IPS DF 4.7 (cell line): ENCODE results near the gene EIF3A.
"Not testable (repeated sequence)": the region's sequence is repeated elsewhere in the genome, so short reads cannot be mapped to it uniquely, and the experiment has no call there.

ENCODE experiments used
- DNase-seq: peaks from one replicate; pipeline ENCODE4 v3.0.0-alpha.2; 2013; ENCODE audit warnings: low spot score; ENCODE audit errors: extremely low read depth

EIF3A gene

DNA sequence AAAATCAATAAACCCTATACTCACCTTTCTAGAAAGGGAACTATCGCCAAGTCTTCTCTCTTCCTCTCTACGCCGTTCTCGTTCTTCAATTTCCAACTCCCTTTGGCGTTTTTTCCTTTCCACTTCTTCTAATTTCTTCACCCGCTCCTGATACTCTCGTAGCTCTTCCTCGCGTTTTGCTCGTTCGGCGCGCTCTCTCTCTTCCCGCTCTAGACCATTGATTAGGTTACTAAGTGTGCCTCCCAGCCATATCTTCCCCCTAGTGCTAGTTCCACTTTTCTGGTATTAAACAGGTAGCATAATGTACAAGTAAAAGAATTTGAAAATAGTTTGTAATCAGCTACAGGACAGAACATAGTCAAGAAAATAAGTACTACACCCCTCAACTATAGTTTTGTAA, 30.8 kb downstream of the EIF3A start:
- DNase-seq: no peak

DNA sequence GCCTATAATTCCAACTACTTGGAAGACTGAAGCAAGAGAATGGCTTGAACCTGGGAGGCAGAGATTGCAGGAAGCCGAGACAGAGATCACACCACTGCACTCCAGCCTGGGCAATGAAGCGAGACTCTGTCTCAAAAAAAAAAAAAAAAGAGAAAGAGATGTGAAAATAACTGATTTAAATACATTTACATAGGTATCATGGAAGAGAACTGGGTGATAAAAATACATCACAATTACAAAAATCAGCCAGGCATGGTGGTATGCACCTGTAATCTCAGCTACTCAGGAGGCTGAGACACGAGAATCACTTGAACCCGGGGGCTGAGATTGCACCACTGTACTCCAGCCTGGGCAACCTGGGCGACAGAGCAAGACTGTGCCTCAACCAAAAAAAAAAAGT, 31.3 kb downstream of the EIF3A start:
- no peak for DNase-seq

DNA sequence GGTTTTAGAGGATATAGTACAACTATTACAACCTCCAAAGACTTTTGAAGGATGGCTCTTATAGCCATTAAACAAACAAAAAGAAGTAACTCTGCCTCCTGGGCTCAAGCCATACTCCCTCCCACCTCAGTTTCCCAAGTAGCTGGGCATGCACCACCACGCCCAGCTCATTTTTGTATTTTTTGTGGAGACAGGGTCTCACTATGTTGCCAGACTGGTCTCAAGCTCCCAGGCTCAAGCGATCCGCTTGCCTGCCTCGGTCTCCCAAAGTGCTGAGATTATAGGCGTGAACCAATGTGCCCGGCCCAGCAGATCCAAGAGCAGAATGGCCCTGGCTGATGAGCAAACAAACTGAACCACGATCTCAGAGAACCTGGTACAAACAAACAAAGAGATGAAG, 35.1 kb downstream of the EIF3A start:
- DNase-seq: no peak

DNA sequence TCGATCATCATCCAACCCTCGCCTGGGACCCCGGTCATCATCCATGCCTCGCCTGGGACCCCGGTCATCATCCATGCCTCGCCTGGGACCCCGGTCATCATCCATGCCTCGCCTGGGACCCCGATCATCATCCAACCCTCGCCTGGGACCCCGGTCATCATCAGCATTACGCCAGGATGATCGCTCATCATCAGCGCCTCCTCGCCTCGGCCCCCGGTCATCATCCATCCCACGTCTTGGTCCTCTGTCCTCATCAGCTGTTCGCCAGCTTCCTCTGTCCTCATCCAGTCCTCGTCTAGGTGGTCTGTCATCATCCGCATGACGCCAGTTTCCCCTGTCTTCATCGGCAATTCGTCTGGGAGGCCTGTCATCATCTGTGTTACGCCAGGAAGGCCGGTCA, 38.4 kb downstream of the EIF3A start:
- no peak for DNase-seq

DNA sequence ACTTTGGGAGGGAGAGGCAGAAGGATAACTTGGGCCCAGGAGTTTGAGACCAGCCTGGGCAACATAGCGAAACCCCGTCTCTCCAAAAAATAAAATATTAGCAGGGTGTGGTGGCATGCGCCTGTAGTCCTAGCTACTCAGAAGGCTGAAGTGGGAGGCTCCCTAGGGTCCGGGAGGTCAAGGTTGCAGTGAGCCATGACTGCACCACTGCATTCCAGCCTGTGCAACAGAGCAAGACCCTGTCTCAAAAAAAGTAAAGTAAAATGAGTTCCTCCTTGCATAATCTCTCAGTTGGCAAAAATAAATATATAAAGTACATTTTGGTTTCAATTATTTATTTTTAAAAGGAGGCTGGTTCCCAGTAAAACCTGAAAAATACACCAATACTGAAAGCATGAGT, 39.3 kb downstream of the EIF3A start:
- DNase-seq: no peak

DNA sequence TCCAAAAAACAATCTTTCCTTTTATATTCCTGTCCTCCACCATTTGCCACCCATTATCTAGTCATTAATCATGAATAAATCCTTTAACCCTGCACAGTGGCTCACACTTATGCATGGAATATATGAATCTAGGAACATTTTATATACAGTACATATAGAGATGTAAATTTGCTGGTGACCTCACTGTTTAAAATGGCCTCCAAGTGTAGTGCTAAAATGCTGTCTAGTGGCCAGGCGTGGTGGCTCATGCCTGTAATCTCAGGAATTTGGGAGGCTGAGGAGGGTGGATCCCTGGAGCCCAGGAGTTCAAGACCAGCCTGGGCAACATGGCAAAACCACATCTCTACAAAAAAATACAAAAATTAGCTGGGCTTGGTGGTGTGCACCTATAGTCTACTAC, 41.5 kb downstream of the EIF3A start:
- DNase-seq: no peak

DNA sequence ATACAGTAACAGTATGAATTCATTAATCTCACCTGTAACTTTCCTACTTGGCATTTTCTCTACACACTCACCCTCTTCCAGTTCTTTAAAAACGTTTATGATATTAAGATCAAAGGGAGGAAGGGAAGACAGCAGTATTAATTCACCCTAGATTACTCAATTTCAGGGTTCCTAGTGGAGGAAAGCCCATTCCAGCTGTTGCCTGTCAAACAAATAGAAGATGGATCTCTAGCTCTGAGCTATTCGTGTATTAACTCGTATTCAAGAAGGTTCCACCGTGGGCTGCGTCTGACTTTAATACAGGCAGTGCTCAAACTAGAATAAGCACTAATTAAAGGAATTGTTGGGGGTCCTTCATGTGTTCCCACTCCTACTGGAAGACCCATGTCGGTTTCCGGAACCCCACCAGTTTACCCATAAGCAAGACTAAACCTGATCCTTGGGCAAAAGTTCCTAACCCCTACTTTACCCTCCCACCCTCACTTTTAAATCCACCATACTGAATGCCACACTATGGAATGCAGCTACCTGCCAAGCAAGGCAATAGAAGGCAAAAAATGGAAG, 49.0 kb downstream of the EIF3A start:
- no peak for DNase-seq

DNA sequence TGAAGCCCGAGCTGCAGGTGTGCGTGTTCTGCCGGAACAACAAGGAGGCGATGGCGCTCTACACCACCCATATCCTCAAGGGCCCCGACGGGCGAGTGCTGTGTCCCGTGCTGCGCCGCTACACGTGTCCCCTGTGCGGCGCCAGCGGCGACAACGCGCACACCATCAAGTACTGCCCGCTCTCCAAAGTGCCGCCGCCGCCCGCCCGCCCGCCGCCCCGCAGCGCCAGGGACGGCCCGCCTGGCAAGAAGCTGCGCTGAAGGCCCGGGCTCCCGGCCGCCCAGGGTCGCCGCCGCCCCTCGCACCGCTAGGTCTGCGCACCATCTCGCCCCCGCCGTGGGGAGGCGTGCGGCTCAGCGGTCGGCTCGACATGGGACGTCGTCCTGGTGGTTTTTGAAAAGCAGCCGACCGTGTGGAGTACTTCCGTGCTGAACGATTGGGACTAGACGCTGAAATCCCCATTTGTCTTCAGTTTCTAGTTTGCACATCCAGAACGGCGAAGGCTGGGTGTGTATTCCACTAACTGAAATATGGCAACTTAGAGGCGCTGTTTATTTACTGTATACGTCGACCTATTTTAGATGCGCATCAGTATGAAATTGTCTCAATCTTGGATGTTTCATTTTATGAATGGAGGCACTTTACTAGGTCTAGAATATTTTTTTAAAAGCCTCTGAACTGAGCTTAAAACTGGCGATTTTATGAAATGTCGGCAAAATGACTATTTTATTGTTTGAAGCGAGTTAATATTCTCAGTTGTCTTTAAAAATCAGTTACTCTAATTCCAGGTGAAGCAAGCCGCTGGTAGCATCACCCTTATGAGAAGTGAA, 50.0 kb downstream of the EIF3A start:
- DNase-seq: no peak

DNA sequence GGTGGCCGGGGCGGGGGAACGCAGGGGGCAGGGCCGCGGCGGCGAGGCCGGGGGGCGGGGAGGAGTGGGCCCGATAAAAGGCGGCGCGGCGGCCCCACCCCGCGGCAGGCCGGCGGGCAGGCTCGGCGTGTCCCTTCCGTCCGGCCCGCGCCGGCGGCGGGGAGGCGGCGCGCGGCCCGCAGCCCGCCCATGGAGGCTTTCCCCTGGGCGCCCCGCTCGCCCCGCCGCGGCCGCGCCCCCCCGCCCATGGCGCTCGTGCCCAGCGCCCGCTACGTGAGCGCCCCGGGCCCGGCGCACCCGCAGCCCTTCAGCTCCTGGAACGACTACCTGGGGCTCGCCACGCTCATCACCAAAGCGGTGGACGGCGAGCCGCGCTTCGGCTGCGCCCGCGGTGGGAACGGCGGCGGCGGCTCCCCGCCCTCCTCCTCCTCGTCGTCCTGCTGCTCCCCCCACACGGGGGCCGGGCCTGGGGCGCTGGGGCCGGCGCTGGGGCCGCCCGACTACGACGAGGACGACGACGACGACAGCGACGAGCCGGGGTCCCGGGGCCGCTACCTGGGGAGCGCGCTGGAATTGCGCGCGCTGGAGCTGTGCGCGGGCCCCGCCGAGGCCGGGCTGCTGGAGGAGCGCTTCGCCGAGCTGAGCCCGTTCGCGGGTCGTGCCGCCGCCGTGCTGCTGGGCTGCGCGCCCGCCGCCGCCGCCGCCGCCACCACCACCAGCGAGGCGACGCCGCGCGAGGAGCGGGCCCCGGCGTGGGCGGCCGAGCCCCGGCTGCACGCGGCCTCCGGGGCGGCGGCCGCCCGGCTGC, 50.8 kb downstream of the EIF3A start, which contains the start of gene NANOS1:
Gene NANOS1 (plus strand): TSS at position 102 of the 808 bp plus-strand sequence. CDS start 88 bp downstream, at position 190.
- no peak for DNase-seq

DNA sequence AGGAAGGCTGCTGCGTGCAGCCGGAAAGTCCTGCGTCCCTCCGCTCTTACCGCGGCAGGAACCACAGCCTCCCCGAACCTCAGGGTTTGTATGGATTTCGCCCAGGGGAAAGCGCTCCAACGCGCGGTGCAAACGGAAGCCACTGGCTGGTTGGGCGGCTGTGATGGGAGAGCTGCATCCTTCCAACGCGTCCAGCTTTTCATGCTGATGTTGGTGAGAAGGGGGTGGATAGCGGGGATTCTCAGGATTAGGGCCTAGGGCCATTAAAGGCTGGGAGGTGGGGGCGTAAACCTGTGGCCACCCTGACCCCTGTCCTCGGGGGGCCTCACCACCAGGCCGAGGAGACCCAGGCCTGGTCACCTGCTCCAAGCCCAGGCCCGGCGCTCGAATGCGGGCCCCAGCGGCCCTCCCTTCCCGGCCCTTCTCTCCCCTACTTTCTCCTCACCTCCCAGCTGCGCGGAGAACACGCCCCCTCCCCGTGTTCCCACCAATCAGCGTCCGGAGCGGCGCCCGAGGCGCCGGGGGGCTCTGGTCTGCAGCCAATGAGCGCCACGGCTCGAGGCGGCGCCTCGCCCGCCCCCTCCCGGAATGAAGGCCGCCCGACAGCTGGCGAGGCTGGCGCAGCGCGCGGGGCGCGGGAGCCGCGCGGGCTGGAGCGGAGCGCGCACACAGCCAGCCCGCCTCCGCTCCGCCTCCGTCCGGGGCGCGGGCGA, 51.6 kb downstream of the EIF3A start:
- no peak for DNase-seq

DNA sequence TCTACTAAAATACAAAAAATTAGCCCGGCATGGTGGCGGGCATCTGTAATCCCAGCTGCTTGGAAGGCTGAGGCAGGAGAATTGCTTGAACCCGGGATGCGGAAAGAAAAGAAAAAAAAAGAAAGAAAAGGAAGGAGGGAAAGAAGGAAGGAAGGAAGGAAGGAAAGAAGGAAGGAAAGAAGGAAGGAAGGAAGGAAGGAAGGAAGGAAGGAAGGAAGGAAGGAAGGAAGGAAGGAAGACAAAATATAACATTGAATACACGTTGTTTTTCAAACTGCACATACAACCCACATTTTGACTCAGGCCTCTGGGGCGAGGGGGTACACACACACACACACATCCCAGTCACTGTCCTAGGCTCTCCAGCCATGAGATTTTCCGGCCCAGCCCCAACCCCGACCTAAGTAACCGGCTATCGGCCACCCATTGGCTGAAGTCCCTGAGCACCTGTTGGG, 52.1 kb downstream of the EIF3A start:
- DNase-seq: not testable (repeated sequence)

DNA sequence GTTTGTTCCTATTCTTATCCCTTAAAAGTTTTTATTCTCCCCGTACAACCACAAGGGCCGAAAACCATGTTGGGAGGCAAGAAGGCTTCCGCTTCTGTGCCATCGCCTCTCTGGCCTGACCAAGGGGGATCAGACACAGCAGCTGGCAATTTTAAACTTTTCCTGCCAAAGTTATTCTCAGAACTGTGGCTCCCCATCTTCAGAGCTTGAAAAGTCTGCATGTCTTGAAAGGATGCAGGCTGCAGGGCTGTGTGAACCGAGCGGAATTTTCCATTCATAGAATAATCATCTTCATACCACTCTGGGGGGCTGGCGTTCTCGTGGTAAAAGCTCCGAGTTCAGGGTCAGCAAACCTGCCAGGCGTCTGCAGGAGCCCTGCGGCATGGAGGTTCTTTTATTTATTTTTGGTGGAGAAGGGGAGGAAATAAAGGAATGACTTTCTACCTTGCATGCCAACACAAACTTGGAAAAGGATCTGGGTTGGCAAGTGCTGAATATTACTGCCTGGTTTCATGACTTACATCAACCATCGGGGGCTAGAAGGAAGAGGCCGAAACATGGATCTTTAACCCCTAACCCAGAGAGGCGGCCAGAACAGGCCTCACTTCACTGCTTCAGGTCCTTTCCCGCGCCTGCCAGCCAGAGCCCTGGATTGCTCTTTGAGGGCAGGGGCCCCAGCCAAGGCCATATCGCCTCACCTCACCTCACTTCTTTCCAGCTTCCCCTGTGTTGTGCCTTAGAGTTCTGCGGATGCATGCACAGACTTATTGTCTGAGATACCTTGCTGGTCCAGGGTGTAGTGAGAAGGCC, 54.1 kb downstream of the EIF3A start:
- DNase-seq: no peak

DNA sequence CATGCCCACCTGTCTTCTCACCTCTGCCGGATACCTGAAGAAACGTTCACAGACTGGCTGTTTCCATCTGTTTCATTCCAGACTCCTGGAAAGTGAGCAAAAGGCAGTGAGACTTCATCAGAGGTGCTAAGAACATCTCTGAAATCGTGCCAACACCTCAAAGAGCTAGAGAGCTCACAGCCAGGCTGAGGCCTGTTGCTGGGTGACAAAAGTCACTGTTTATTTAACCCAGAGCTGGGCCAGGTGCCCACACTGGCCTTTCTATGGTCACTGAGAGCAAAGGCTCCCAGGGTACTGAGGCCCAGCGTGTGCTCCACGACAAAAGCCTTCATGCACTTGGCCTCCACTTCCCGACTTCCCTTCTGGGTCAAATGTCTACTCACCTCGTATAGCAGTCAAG, 54.8 kb downstream of the EIF3A start:
- no peak for DNase-seq

DNA sequence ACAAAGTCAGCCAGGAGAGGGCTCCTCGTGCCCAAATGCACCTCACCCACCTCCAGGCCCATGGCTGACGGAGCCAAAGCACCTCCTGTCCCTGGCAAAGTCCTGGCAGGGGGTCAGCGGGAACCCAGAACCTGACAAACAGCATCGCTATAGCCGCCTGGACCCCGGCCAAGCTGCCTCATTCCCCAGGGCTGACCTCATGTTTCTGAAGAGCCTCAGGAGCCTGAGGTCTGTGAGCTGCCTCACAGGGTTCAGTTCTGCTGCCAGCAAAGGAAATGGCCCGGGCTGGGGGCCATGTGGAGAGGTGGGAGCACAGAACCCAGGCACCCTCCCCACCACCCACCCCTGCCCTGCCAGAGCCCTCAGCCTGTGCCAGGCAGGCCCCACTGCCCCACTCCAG, 55.3 kb downstream of the EIF3A start:
- no peak for DNase-seq

DNA sequence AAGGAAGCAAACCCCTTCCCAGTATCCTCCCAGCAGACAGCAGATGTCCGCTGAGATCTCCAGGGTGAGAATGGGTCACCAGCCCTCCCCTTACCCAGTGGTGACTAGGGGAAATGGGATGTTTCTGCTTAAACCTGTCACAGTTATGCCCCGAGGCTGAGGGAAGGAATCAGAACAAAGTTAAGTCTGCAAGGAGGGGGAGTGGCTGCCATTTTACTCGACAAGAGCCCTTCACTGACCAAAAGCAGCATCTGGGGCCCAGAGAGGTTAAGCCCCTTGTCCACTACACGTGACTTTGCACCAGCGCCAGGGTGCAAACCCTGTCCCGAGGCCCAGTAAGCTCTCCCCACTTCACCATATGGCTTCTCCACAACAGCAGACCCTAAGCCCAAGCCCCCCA, 55.7 kb downstream of the EIF3A start:
- DNase-seq: no peak

DNA sequence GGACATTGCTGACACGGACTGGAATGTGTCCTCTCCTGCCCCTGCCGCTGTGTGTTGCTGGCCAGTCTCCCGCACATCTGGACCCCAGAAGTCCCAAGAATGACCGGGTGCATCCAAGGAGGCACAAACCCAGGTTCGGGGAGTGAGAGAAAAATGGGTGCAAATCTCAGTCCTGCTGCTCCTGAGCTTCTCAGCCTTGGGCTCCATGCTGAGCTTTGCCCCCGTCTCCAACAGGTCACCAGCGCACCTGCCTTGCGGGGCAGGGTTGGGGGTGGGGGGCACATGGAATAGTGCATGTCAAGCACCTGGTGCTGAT, 57.1 kb downstream of the EIF3A start:
- DNase-seq: no peak

DNA sequence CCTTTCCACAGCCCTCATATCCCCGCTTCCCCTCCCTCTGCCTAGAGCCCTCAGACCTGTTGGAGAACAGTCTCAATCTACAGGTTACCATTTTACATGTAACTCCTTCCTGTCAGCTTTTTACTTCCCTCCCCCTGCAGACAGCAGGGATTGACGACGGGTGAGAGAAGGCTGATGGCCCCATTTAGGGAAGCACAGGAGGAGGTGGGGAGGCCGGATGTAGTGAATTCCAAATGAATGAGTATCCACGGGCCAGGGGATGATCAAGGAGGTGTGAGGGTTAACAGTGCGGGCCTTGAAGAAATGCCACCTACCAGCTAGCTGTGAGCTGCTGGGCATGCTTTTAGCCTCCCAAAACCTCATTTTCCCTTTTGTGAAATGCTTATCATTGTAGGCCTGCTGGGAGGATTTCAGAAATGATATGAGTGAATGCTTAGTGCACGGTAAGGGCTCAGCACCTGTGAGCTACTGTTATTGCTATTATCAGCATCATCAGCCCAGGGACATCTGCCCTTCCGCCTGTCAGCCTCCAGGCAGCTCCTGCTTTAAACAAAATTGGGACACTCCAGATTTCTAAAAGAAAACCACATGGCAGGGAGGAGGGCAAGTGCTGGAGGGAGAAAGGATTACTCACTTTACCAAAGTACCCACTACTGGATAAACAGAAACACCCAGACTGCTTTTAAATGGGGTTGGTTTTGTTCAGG, 57.6 kb downstream of the EIF3A start:
- no peak for DNase-seq

DNA sequence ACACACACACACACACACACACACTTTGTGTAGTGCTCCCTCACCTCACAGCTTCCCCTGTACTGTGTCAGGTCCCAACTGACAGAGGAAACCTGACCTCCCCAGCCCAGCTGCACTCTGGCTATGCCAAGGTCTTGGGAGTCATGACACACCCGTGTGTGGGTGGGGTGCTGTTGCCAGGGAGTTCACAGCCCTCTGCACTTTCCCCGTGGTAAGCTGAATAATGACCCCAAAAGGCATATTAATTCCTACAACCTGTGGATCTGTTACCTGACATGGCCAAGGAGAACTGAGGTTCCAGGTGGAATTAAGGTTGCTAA, 60.0 kb downstream of the EIF3A start:
- DNase-seq: no peak

DNA sequence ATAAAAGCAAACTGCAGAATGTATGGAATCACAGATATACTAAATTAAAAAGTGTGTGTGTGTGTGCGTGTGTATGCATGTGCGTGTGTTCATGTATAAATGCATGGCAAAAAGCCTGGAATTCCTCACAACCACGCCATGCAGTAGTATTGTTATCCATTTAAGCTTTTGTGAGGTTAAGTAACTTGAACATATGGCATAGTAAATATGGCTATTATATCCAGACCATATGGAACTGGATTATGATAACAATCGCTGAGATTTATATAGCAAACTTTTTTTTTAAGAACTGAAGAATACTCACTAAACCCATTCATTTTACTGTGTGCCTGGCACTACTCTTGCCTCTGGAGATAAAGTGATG, 73.4 kb downstream of the EIF3A start:
- no peak for DNase-seq

DNA sequence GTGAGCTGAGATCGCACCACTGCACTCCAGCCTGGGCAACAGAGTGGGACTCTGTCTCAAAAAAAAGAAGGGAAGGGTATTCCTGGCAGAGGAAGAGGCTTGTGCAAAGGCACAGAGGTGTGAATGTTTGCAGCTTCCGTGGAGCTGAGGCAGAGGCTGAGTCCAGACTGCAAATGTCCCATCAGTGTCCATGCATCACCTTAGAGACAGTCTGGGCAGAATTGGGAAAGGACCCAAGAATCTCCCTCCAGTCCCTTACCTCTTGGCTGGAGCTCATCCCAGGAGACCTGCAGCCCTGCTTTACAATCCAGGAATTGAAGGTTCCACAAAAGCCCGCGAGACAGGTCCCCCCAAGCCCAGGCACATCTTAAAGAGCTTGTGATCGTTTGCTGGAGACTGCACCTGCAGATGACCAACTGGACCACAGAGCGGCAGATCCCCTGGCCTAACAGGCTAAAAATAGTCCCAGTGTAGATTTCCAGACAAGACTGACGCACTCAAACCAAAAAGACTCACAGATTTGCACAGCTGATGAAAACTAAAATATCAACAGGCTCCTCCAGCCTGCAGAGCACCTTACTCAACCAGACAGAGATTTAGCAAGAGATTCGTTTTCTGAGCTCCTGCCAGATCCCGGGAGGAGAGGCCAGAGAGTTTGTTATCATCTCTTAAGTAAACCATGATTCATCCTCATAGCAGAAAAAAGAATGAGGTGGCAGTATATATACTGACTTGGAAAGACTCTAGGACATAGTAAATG, 74.0 kb downstream of the EIF3A start:
- no peak for DNase-seq
